HG02798 (cell line): ENCODE data around the gene TEX54.

Experiments used
- ATAC-seq: cut with Tn5 transposase; IDR thresholded peaks from one replicate; pipeline ENCODE4 v1.9.1; 2021; ENCODE audit warnings: mild to moderate bottlenecking; ENCODE audit not compliant: unreplicated experiment, poor library complexity

Gene TEX54

DNA sequence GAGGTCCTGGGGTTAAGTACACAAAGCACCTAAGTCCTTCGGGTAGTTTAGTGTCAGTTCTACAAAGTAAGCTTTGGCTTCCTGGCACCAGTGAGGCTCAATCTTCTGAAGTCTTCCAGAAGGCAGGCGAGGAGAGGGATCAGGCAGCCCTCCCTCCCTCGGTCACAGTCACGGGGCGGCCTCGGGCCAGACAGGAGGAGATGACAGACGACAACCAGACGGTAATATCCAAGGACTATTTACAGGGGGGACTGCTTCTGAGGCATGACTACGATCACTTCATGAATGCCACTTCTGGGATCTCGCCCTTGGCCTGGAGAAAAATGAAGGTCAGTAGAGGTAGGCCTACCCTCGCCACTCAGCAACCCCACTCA, 40.5 kb downstream of the TEX54 start:
- ATAC-seq, result no peak

DNA sequence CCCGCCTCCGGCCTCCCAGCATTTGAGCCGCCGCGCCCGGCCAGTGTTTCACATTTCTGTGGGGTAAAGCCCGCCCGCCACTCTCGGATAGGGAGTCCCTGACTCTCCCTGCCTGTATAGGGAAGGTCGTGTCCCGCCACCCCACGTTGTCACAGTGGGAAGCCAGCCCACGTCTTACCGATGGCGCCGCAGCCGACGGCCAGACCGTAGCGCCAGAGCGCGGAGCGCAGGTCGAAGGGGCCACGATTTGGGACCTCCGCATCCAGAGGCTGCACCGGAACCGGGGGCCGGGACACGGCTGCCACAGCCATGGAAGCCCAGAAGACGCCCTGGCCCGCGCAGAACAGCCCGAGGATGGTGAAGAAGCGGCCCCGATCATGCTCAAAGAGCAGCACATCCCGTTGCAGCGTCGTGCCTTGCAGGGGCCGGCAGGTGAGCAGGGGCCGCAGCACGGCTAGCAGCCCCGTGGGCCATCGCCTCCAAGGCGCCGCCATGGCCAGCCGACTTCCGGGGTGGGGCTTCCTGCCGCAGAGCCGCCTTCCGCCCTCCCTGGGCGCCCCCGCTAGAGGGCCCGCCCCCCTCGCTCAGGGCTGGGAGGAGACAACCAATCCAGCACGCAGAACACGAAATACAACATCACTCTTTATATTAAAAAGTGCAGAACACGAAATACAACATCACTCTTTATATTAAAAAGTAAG, 41.0 kb downstream of the TEX54 start, which contains the start of gene TMEM223:
Gene TMEM223 (minus strand): TSS at position 506 of the 701 bp plus-strand sequence. CDS start 12 bp downstream, at position 494.
- peak; percentile 73 for ATAC-seq

- ATAC-seq, result no peak
These were observed 43.1 kb downstream of the TEX54 start for GRCh38 chr11:62789576-62789975.

DNA sequence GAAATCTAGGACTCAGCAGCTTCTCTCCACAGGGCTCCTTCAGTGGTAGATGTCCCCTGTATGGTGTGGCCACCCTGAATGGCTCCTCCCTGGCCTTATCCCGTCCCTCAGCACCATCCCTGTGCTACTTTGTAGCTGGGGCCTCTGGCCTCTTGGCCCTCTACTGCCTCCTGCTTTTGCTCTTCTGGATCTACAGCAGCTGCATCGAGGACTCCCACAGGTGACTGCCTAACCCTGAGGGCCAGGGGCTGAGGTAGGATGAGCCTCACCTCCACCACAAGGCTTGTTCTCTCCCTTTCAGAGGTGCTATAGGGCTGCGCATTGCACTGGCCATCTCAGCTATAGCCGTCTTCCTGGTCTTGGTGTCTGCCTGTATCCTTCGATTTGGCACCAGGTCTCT, 43.6 kb downstream of the TEX54 start:
- no peak for ATAC-seq

- peak; percentile 67 for ATAC-seq
These were observed 45.5 kb downstream of the TEX54 start, which contains the start of gene TMEM179B for GRCh38 chr11:62787005-62787759. Gene TMEM179B (plus strand): TSS chr11:62787402. CDS start chr11:62787432, 30 bp downstream.

- peak; percentile 76 for ATAC-seq
These were observed 46.2 kb downstream of the TEX54 start for GRCh38 chr11:62786318-62787004.

- no peak for ATAC-seq
These were observed 49.9 kb downstream of the TEX54 start for GRCh38 chr11:62782753-62783152.
